Astrocyte (in vitro differentiated cells and primary cell): ENCODE measurements around the gene RHO.

Experiments
- CTCF ChIP-seq: IDR thresholded peaks from 2 replicates; pipeline ENCODE4 v1.5.1; 2011; ENCODE audit warnings: low read depth, mild to moderate bottlenecking, inconsistent platforms, low read length, moderate library complexity; ENCODE audit not compliant: insufficient read depth
- EZH2 ChIP-seq: IDR thresholded peaks from 2 replicates; pipeline ENCODE4 v1.6.1; 2012; ENCODE audit warnings: mild to moderate bottlenecking, low read length, inconsistent platforms; ENCODE audit not compliant: insufficient read depth

- TF ChIP-seq CTCF (no peak), EZH2 (no peak)
Observed at GRCh38 chr3:129579991-129580390, 51.6 kb downstream of the RHO start.
